ENCODE results near the gene ZC3H12C.

The ZC3H12C gene

GRCh38 chr11:110119317-110119716 lies 26.1 kb downstream of the ZC3H12C start:
- Histone ChIP-seq H3K27ac (no peak overlapping the region), H3K4me3 (no peak overlapping the region)
- DNase-seq (ENCODE audit: low spot score): no peak
- TF ChIP-seq CTCF (IDR thresholded peaks at IDR 0.05): no peak

- Histone ChIP-seq H3K27ac (no peak overlapping the region), H3K4me3 (no peak overlapping the region)
- no peak for TF ChIP-seq CTCF (IDR thresholded peaks at IDR 0.05)
- no peak for DNase-seq (ENCODE audit: low spot score)
Observed at GRCh38 chr11:110121204-110121603, 28.0 kb downstream of the ZC3H12C start.

- no peak for TF ChIP-seq CTCF (IDR thresholded peaks at IDR 0.05)
- H3K4me3 ChIP-seq: no peak overlapping the region
- no peak for DNase-seq (ENCODE audit: low spot score)
- no peak overlapping the region for H3K27ac ChIP-seq
Observed at GRCh38 chr11:110123003-110123402, 29.8 kb downstream of the ZC3H12C start.

GRCh38 chr11:110124605-110125004 lies 31.4 kb downstream of the ZC3H12C start:
- Histone ChIP-seq H3K4me3 (no peak overlapping the region), H3K27ac (no peak overlapping the region)
- DNase-seq (ENCODE audit: low spot score): no peak
- no peak for TF ChIP-seq CTCF (IDR thresholded peaks at IDR 0.05)

- Histone ChIP-seq H3K27ac (no peak overlapping the region), H3K4me3 (no peak overlapping the region)
- no peak for DNase-seq (ENCODE audit: low spot score)
- TF ChIP-seq CTCF (IDR thresholded peaks at IDR 0.05): no peak
Observed at GRCh38 chr11:110125632-110126031, 32.4 kb downstream of the ZC3H12C start.

GRCh38 chr11:110126936-110127335 lies 33.7 kb downstream of the ZC3H12C start:
- no peak for TF ChIP-seq CTCF (IDR thresholded peaks at IDR 0.05)
- no peak for DNase-seq (ENCODE audit: low spot score)
- H3K4me3 ChIP-seq: no peak overlapping the region
- H3K27ac ChIP-seq: no peak overlapping the region

GRCh38 chr11:110128161-110128560 lies 35.0 kb downstream of the ZC3H12C start:
- TF ChIP-seq CTCF (IDR thresholded peaks at IDR 0.05): no peak
- no peak for DNase-seq (ENCODE audit: low spot score)
- Histone ChIP-seq H3K27ac (no peak overlapping the region), H3K4me3 (no peak overlapping the region)

Data from coronary artery (tissue), 2 donors.